ENCODE results near the gene WDR41.

Gene WDR41

GRCh38 chr5:77461287-77461686 is 30.8 kb downstream of the WDR41 start:
- Histone ChIP-seq H3K27ac (replicated peaks) (no peak overlapping the region), H3K4me3 (replicated peaks; ENCODE audit: insufficient read depth, low read length) (no peak overlapping the region), H3K27me3 (ENCODE audit: insufficient read depth, poor library complexity, severe bottlenecking) (no peaks in the 10 kb centered on the region)
- DNase-seq (ENCODE audit: low read depth in 1 of 2, low spot score in 1 of 2), result no peak
- TF ChIP-seq, protein P1, sequence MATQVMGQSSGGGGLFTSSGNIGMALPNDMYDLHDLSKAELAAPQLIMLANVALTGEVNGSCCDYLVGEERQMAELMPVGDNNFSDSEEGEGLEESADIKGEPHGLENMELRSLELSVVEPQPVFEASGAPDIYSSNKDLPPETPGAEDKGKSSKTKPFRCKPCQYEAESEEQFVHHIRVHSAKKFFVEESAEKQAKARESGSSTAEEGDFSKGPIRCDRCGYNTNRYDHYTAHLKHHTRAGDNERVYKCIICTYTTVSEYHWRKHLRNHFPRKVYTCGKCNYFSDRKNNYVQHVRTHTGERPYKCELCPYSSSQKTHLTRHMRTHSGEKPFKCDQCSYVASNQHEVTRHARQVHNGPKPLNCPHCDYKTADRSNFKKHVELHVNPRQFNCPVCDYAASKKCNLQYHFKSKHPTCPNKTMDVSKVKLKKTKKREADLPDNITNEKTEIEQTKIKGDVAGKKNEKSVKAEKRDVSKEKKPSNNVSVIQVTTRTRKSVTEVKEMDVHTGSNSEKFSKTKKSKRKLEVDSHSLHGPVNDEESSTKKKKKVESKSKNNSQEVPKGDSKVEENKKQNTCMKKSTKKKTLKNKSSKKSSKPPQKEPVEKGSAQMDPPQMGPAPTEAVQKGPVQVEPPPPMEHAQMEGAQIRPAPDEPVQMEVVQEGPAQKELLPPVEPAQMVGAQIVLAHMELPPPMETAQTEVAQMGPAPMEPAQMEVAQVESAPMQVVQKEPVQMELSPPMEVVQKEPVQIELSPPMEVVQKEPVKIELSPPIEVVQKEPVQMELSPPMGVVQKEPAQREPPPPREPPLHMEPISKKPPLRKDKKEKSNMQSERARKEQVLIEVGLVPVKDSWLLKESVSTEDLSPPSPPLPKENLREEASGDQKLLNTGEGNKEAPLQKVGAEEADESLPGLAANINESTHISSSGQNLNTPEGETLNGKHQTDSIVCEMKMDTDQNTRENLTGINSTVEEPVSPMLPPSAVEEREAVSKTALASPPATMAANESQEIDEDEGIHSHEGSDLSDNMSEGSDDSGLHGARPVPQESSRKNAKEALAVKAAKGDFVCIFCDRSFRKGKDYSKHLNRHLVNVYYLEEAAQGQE (IDR thresholded peaks at IDR 0.05; ENCODE audit: insufficient replicate concordance, low read depth), result no peak
- TF ChIP-seq POLR2AphosphoS5 (IDR thresholded peaks at IDR 0.05; ENCODE audit: low read depth) (no peak), GABPA (IDR thresholded peaks at IDR 0.05; ENCODE audit: low read depth) (no peak), SPI1 (IDR thresholded peaks at IDR 0.05; ENCODE audit: borderline replicate concordance, low read depth) (no peak)
- TF ChIP-seq, protein P2, sequence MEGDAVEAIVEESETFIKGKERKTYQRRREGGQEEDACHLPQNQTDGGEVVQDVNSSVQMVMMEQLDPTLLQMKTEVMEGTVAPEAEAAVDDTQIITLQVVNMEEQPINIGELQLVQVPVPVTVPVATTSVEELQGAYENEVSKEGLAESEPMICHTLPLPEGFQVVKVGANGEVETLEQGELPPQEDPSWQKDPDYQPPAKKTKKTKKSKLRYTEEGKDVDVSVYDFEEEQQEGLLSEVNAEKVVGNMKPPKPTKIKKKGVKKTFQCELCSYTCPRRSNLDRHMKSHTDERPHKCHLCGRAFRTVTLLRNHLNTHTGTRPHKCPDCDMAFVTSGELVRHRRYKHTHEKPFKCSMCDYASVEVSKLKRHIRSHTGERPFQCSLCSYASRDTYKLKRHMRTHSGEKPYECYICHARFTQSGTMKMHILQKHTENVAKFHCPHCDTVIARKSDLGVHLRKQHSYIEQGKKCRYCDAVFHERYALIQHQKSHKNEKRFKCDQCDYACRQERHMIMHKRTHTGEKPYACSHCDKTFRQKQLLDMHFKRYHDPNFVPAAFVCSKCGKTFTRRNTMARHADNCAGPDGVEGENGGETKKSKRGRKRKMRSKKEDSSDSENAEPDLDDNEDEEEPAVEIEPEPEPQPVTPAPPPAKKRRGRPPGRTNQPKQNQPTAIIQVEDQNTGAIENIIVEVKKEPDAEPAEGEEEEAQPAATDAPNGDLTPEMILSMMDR (IDR thresholded peaks at IDR 0.05; ENCODE audit: insufficient read depth, low read length), result no peak

DNA sequence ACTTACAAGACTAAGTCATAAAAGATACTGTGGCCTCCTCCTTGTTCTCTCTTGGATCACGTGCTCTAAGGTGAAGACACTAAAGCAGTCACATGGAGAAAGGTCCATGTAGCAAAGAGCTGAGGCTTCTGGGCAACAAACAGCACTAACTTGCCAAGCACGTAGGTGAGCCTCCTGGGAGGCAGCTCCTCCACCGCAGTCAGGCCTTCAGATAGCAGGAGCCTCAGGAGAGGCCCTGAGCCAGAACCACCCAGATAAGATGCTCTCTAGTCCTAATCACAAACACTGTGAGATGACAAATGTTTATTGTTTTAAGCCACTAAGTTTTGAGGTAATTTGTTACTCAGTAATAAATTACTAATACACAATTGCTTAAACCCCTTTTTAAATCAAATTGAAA is 38.0 kb downstream of the WDR41 start:
- H3K27ac ChIP-seq (replicated peaks), result no peak overlapping the region
- H3K4me3 ChIP-seq (replicated peaks; ENCODE audit: insufficient read depth, low read length), result no peak overlapping the region
- DNase-seq (ENCODE audit: low read depth in 1 of 2, low spot score in 1 of 2), result no peak
- H3K27me3 ChIP-seq (ENCODE audit: insufficient read depth, poor library complexity, severe bottlenecking), result no peaks in the 10 kb centered on the region
- no peak for TF ChIP-seq POLR2AphosphoS5 (IDR thresholded peaks at IDR 0.05; ENCODE audit: low read depth)
- TF ChIP-seq, protein P2 (IDR thresholded peaks at IDR 0.05; ENCODE audit: insufficient read depth, low read length), result no peak
- TF ChIP-seq GABPA (IDR thresholded peaks at IDR 0.05; ENCODE audit: low read depth), result no peak
- TF ChIP-seq, protein P1 (IDR thresholded peaks at IDR 0.05; ENCODE audit: insufficient replicate concordance, low read depth), result no peak

- DNase-seq (ENCODE audit: low read depth in 1 of 2, low spot score in 1 of 2), result no peak
- H3K27me3 ChIP-seq (ENCODE audit: insufficient read depth, poor library complexity, severe bottlenecking), result no peaks in the 10 kb centered on the region
- no peak overlapping the region for H3K27ac ChIP-seq (replicated peaks)
- TF ChIP-seq, protein P2 (IDR thresholded peaks at IDR 0.05; ENCODE audit: insufficient read depth, low read length), result no peak
- TF ChIP-seq POLR2AphosphoS5 (IDR thresholded peaks at IDR 0.05; ENCODE audit: low read depth), result no peak
- TF ChIP-seq SPI1 (IDR thresholded peaks at IDR 0.05; ENCODE audit: borderline replicate concordance, low read depth), result no peak
- TF ChIP-seq, protein P1 (IDR thresholded peaks at IDR 0.05; ENCODE audit: insufficient replicate concordance, low read depth), result no peak
- TF ChIP-seq GABPA (IDR thresholded peaks at IDR 0.05; ENCODE audit: low read depth), result no peak
- H3K4me3 ChIP-seq (replicated peaks; ENCODE audit: insufficient read depth, low read length), result no peak overlapping the region
Measured at GRCh38 chr5:77452351-77452750, 39.8 kb downstream of the WDR41 start.
